NCI-H187 (cell line): ENCODE results near the gene CRISPLD2.

ENCODE experiments used
- DNase-seq, 2 experiments: peaks; one replicate each; lab custom pipeline; 2025; lab: John Stamatoyannopoulos, UW

The CRISPLD2 gene

GRCh38 chr16:84884246-84884595 lies 64.4 kb downstream of the CRISPLD2 start:
- no peak for DNase-seq

DNA sequence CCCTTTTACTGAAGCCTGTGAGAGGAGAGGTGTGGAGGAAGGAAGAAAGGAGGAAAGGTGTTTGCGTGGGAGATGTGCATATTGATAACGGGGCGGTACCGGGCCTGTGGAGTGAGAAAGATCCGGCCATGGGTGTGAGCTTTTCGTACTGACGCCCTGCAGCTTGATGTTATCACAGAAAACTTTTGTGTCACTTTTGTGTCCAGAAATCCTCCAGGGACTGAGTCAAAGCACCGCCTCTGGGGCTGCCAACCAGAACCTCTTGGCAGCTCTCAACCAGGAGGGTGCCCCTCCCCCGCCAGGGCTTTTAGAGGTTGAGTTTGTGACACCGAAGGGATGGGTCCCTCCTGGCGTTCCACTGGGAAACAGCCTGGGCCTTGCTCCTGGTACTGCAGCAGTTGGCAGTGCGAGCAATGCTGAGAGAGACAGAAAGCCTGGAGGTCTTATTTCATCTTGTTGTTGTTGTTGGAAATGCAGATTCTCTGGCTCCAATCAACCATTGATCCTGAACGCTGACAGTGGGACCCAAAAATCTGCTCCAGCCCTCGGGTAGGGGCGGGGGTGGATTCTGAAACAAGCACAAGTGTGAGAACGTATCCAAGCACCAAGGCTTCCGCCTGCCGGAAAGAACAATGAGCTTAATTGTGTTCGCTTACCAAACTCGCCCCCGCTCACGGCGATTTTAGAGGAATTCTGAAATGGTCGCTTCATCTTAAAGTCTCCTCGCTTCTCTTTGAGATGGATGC lies 65.0 kb downstream of the CRISPLD2 start:
- no peak for DNase-seq

DNA sequence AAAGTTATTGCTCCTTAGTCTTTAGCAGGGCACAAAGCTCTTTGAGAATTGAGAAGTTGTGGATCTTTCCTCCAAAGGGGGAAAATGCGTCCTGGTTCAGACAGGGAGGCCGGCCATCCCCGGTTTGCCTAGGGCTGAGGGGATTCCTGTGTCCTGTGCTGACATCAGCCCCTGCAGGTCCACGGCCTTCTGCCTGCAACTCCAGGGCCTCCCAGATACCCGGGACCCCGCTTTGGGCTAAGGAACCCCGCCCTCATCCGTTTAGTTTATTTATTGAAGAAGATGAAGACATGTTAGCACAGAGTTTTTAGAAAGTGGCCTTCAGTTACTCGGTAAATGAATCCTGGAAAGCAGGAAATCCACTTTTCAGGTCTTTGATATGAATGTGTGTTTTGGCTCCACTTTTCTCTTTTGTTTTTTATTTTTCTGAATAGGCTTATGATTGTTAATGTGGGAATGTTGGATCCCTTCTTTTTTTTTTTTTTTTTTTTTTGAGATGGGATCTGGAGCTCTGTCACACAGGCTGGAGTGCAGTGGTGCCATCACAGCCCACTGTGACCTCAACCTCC lies 65.6 kb downstream of the CRISPLD2 start:
- no peak for DNase-seq

DNA sequence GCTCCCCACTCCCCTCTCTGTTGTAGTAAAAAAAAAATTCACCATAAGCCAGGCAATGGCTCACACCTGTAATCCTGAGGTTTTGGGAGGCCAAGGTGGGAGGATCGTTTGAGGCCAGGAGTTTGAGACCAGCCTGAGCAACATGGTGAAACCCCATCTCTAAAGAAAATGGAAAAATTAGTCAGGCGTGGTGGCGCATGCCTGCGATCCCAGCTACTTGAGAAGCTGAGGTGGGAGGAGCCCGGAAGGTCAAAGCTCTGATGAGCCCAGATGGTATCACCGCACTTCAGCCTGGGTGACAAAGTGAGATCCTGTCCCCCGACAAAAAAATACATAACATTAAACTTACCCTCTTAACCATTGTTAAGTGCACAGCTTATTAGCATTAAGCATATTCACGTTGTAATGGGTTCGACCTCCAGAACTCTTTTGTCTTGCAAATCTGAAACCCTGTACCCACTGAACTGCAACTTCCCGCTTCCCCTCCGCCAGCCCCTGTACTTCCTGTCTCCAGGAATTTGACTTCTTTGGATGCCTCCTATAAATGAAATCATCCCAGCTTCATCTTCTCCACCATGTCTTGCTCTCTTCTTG lies 66.8 kb downstream of the CRISPLD2 start:
- DNase-seq = no peak

- no peak for DNase-seq
Observed at GRCh38 chr16:84887207-84887606, 67.4 kb downstream of the CRISPLD2 start.

- no peak for DNase-seq
Observed at GRCh38 chr16:84888450-84888849, 68.7 kb downstream of the CRISPLD2 start.

DNA sequence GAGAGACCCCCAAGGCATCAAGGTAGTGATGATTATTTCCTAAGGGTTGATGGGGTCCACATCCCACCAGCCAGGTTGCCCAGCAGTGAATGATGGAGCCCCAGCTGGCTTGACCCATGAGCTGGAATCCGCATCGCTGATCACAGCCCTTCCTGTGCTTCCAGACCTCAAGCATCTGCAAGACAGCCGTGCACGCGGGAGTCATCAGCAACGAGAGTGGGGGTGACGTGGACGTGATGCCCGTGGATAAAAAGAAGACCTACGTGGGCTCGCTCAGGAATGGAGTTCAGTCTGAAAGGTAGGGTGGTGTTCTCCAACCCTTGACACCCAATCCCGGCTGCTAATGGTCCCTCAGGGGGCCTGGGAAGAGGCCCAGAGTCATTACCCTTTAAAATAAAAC lies 69.3 kb downstream of the CRISPLD2 start:
- no peak for DNase-seq

GRCh38 chr16:84890427-84890826 lies 70.6 kb downstream of the CRISPLD2 start:
- no peak for DNase-seq

DNA sequence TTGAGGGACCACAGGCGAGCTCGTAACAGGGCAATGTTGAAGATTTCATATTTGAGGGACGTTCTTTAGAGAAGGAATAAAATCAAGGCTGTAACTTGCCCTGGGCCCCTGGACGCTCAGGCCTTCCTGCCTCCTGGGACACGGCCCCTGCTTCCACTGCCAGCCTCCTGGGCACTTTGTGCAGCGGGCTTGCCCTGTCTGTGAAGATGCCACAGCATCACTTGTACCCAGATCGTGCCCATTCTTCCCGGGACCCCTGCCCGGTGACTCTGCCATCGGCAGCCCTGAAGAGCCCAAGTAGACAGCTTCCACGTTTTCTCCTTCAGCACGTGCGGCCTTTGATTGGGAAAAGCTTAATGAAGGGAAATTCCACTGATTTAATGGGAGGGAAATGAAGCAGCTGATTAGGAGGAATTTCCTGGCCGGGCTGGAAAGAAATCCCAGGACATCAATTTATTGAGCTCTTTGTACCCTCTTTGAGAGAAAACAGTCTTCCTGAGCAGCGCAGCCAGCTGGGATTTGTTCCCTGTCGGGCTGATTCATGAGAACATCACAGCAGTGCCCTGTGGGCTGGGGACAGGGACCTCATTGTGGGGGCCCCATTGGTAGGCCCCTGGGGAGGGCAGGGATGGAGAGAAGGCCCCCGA lies 71.5 kb downstream of the CRISPLD2 start:
- no peak for DNase-seq

DNA sequence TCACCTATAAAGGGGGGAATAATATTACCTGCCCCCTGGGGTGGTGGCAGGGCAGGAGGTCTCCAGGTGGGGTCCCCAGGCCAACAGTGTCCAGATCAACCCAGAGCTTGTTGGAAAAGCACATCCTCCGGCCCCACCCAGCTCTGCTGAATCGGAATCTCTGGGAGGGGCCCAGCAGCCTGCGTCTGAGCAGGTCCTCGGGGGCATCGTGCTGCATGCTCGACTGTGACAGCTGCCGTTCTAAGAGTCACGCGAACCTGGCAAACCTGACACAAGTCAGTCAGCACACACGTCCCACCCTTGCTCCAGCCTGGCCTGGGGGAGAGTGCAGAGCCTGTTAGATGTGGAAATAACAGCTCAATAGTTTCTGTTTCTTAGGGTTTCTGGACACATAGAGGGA lies 72.3 kb downstream of the CRISPLD2 start:
- no peak for DNase-seq

- DNase-seq = no peak
Observed at GRCh38 chr16:84893467-84893848, 73.7 kb downstream of the CRISPLD2 start.

DNA sequence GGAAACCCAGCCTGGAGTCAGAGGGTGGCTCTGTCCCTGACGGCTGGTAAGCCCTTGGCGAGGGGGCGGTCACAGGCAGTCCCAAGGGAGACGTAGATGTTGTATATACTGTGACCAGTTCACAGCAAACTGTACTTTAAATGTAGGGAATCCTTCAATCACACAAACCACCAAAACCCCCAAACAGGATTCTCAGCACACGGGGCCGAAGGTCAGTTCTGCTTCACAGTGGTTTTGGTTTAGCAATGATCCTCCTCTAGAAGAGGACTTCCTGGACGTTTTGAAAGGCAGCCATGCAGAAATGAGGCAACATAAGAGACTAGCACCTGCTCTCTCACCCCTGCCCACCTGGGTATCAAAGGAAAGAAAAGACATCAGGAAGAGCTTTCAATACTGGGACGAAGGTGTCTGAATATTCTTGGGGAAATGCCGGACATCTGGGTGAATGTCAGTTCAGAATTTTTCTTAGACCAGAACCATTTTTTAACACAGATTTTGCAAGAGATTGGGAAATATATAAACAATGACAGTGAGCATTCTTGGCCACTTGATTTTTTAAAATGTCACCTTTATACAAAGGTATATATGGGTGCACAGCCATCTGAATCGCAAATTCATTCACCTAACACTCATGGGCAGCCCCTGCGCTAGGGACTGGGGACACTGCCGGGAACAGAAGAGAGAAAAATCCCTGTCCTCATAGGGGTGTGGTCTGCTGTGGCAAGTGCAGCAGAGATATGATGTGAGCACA lies 74.2 kb downstream of the CRISPLD2 start:
- no peak for DNase-seq

DNA sequence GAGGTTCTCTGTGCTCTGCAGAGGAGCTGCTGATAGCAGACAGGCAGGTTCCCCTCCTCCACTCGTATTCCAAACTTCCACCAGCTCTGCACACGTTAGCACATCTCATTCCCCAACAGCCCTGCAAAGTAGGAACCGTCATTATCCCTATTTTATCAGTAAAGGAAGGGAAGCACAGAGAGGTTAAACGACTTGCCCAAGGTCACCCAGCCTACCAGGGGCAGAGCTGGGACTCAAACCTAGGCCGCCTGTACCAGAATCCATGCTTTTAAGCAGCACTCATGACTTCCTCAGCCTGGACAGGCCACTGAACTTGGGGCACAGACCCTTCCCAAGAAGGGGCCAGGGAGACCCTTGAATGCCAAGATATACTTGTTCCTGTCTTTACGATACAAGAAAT lies 75.2 kb downstream of the CRISPLD2 start:
- no peak for DNase-seq

DNA sequence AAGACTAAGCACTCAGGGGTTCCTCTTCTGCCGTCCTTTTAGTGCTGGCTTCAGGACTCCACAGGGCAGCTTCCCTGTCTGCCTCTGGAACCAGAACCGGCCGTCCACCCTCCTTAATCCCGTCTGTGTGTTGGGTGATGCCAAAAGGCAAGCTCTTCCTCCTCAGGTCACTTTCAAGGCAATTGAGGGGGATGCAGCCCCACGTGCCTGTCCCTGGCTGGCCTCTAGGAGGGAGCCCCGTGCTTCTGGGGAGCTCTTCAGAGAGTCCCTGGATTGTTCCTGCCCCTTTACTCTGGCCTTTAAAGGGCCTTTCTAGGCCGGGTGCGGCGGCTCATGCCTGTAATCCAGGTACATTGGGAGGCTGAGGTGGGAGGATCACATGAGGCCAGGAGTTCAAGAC lies 77.1 kb downstream of the CRISPLD2 start:
- DNase-seq = no peak

DNA sequence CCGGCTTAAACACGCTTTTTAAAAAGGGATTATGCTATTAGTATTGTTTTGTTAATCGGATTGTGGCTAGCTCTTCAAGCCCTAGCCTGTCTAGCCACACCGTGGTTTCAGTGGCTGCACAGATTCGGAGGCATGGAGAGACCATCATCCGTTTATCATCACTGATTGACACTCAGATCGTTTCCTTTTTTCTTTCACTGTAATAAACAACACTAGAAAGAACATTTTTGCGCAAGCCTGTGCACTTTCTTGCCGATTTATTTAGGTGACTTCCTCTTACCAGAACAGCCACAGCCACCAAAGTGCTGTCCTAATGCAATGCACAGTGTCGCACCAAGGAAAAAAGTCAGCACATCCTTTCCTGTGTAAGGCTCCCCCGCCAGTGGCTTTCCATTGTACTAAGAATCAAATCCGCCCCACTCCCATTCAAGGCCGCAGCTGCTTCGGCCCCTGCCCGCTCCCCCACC lies 78.2 kb downstream of the CRISPLD2 start:
- DNase-seq = no peak

DNA sequence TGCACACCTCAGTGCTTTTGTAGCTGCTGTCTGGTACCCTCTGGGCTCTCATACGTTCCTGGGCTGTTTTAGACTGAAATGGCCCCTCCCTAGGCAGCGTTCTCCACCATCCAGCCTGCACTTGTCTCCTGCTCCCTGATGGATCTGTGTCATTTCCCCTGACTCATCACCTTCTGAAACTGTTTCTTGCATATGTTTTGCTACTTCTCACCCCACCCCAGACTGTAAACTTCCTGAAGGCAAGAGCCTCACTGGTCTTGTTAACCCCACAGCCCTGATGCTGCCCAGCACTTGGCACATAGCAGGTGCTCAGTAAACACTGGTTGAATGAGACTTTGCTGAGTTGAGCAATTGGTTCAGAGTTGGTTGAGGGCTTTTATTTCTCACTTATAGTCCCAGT lies 78.7 kb downstream of the CRISPLD2 start:
- DNase-seq = no peak

DNA sequence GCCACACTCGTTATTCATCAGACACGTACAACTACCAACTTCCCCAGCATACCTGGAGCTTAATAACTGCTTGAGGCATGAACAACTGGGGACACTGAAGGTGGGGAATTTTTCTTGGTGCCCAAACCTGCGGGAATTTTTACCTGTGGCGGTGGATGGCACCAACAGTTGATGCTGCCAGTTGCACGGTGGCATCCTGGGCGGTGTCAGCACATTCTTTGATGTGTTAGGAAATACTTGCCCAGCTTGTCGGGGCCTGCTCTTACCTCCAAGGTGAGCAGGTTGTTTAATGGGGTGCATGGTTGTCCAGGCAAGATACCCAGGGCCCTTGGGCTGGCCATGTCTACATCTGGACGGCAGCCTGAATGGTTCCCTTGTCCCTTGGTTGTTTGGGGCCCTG lies 79.6 kb downstream of the CRISPLD2 start:
- DNase-seq = no peak

DNA sequence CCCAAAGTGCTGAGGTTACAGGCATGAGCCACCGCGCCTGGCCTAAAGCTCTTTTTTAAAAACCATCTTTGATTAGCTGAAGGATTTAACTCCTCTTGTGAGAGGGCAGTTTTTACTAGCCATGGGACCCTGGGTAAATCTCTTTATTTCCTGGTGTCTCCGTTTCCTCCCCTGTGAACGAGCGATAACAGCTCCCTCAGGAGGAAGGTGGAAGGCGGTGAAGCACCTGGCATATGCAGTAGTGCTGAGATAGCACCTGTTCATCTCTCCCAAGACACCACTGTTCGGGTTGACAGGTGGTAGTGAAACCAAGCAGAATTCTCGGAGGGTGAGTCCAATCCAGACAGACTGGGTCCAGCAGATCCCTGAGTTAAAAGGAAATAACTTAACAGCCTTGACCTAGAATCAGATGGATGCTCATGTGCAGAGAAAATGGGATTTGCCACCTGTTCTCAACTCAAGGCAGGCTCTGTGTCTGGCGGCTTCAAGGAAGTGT lies 86.2 kb downstream of the CRISPLD2 start:
- DNase-seq = no peak

DNA sequence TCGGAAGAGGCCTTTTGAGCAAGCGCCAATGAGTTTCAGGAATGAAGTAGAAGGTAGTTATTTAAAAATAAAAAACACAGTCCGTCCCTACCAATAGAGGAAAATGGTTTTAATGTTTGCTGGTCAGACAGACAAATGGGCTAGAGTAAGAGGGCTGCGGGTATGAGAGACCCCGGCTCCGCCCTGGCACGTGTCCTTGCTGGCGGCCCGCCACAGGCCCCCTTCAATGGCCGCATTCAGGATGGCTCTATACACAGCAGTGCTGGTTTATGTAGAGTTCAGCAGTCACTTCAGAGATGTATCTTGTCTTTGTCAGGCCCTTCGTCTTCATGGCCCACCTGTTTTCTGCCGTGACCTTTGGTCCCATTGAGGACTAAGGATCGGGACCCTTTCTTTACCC lies 87.3 kb downstream of the CRISPLD2 start:
- DNase-seq = no peak

DNA sequence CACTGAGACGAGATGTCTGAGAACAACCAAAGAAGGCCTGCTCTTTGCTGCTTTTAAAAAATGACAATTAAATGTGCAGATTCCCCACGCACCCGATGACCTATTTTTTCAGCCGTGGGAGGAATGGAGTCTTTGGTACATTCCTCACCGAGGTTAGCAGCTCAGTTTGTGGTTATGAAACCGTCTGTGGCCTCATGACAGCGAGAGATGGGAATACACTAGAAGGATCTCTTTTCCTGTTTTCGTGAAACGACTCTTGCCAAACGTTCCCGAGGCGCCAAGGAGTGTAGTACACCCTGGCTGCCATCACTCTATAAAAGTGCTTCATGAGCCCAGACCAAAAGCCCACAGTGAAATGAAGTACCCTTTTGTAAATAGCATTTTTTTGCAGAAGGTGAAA lies 87.8 kb downstream of the CRISPLD2 start:
- DNase-seq = no peak

DNA sequence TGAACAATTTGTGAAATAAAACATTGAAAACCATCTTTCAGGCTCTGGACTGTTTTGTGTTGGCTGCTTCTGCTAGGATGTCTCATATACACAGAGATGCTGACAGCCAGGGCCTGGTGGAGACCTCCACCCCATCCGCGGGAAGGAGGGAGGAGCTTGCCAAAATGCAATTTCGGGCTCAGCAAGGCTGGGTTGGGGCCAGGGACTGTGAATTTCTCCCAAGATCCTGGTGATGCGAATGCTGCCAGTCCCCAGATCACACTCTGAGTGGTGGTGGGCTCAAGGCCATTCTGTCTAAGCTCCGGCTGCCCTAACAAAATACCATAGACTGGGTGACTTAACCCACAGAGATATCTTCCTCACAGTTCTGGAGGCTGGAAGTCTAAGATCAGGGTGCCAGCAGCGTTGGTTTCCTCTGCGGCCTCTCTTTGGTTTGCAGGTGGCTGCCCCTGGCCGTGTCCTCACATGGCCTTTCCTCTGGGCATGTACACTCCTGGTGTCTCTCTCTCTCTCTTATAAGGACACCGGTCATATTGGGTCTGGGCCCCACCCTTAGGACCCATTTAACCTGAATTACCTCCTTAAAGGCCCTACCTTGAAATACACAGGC lies 89.8 kb downstream of the CRISPLD2 start:
- DNase-seq = no peak
